ENCODE measurements around the gene FTSJ1.
"Not testable (repeated sequence)": the region's sequence is repeated elsewhere in the genome, so short reads cannot be mapped to it uniquely, and the experiment has no call there.

FTSJ1 gene

GRCh38 chrX:48497871-48498270 is 21.9 kb downstream of the FTSJ1 start:
- no peak for DNase-seq (ENCODE audit: low spot score)

- no peak for DNase-seq (ENCODE audit: low spot score)
Measured at GRCh38 chrX:48498374-48498809, 22.4 kb downstream of the FTSJ1 start.

- no peak for DNase-seq (ENCODE audit: low spot score)
Measured at GRCh38 chrX:48504261-48504660, 28.3 kb downstream of the FTSJ1 start.

DNA sequence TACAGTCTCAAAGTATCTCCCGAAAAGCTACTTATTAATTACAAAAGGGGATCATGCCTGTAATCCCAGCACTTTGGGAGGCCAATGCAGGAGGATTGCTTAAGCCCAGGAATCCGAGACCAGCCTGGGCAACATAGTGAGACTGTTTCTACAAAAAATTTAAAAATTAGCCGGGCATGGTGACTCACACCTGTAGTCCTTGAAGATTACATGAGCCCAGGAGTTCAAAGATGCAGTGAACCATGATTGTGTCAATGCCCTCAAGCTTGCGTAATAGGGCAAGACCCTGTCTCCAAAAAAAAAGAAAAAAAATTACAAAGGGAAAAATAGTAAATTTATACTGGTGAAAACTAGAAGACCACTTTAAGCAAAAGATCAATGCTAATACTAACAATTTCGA is 29.5 kb downstream of the FTSJ1 start:
- DNase-seq (ENCODE audit: low spot score) = no peak

DNA sequence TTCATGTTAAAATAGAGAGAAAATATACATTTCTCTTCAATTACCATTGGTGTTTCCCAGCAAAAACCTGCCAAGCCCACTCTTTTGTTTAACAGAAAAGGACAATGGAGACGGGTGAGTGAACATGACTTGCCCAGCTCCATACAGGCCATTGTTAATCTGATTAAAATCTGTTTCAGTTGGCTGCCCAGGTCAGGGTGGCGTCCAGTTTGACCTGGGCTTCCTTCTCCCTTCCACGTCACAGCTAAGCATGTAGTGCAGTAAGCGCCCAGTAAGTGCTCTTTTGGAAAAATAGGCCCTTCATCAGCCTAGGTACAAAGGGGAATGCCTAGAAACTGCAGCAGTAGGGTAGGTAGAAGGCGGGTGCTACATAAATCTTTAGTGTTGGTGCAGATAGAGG is 31.2 kb downstream of the FTSJ1 start:
- no peak for DNase-seq (ENCODE audit: low spot score)

GRCh38 chrX:48508400-48509244 is 32.6 kb downstream of the FTSJ1 start, which contains the start of gene PORCN:
TSS of gene PORCN (plus strand) at chrX:48508992. CDS start at chrX:48509821, 829 bp downstream.
- DNase-seq (ENCODE audit: low spot score) = peak; percentile 55

DNA sequence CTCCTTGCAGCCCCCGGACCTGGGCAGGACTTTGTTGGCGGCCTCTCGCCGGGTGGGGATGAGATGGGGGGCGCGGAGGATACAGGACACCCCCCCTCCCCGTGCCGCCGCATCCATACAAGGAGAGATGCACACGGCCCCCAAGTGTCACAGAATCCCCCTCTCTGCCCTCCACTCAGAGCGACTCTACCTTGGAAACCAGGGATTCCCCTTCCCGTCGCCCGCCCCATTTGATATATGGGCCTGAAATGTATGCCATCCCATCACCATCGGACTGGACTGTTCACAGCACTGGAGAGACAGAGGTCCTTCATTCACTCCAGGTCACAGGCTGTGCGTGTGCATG is 33.2 kb downstream of the FTSJ1 start:
- DNase-seq (ENCODE audit: low spot score) = no peak

DNA sequence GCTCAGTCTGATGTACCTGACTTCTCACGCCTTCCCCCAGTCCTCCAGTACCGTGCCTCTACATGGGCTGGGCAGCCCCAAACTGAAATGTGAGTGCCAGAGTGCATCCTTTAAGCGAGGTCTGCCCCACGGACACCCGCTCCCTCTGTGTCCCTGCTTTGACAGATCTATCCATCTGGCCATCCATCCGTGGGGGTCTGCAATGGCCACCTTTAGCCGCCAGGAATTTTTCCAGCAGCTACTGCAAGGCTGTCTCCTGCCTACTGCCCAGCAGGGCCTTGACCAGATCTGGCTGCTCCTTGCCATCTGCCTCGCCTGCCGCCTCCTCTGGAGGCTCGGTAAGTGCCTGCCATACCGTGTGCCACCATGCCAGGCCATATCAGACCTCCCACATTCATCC is 33.6 kb downstream of the FTSJ1 start:
- DNase-seq (ENCODE audit: low spot score) = no peak

DNA sequence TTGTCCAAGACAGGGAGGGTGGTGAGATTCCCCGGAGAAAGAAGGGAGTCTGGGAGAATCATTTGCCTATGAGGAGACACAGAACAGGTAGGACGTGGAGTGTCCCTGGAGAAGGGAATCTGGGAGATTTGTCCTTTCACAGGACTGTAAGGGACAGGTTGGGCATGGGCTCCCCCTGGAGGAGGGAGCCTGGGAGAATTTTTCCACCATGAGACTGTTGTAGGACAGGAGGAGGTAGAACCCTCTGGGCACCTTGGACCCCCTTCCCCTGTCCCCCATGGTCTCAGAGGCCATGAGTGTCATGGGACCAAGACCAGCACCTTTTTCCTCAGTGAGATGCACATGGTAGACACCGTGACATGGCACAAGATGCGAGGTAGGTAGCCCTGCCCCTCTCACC is 35.6 kb downstream of the FTSJ1 start:
- no peak for DNase-seq (ENCODE audit: low spot score)

DNA sequence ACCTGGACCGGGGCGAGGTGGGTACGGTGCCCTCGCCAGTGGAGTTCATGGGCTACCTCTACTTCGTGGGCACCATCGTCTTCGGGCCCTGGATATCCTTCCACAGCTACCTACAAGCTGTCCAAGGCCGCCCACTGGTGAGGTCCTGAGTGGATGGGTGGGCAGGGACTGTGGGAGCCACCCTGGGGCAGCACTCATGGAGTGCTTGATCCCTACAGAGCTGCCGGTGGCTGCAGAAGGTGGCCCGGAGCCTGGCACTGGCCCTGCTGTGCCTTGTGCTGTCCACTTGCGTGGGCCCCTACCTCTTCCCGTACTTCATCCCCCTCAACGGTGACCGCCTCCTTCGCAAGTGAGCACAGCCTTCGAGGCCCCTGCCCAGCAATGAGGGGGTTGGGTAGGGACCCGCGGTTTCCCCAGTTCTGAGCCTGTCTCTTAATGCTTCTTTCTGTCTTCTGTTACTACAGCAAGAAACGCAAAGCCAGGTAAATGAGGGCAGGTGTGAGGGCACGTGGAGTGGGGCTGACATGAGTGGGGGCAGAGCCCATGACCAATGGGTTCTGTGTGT is 36.5 kb downstream of the FTSJ1 start:
- no peak for DNase-seq (ENCODE audit: low spot score)

- DNase-seq (ENCODE audit: low spot score) = no peak
Measured at GRCh38 chrX:48513670-48514069, 37.7 kb downstream of the FTSJ1 start.

- no peak for DNase-seq (ENCODE audit: low spot score)
Measured at GRCh38 chrX:48514126-48514806, 38.3 kb downstream of the FTSJ1 start.

DNA sequence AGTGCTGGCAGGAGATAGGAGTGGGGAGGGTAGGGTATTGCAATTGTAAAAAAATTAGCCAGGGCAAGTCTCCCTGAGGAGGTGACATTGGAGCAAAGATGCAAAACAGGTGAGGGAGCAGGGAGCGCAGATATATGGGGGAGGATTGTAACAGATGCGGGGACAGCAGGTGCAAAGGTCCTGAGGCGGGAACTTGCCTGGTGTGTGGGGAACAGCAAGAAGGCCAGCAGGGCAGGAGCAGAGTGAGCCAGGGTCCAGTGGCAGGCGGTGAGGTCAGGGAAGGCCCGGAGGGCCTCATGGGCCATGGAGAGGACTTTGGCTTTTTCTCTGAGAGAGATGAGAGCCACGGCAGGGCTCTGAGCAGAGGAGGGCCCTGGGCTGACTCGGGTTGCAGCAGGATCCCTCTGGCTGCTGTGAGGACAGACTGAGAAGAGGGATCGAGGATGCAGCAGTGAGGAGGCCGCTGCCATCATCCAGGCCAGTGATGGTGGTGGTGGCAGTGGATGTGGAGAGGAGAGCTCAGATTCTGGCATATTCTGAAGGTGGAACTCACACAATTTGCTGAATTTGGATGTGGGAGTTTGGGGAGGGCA is 39.0 kb downstream of the FTSJ1 start:
- no peak for DNase-seq (ENCODE audit: low spot score)

- DNase-seq (ENCODE audit: low spot score) = no peak
Measured at GRCh38 chrX:48515842-48516241, 39.8 kb downstream of the FTSJ1 start.

- no peak for DNase-seq (ENCODE audit: low spot score)
Measured at GRCh38 chrX:48516285-48516684, 40.3 kb downstream of the FTSJ1 start.

DNA sequence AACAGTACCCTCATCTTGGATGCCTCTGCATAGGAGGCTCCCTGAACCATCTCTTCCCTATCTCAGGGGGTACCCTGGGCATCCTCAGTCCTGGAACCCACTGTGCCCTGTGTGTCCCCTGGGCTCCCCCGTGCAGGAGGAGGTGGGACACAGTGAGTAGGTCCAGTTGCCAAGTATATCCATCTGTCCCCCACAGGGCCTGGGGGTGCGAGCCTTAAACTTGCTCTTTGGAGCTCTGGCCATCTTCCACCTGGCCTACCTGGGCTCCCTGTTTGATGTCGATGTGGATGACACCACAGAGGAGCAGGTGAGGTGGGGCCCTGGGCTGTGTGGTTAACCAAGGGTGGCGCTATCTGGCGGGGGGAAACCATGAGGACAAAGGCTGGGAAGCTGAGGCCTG is 41.0 kb downstream of the FTSJ1 start:
- no peak for DNase-seq (ENCODE audit: low spot score)

DNA sequence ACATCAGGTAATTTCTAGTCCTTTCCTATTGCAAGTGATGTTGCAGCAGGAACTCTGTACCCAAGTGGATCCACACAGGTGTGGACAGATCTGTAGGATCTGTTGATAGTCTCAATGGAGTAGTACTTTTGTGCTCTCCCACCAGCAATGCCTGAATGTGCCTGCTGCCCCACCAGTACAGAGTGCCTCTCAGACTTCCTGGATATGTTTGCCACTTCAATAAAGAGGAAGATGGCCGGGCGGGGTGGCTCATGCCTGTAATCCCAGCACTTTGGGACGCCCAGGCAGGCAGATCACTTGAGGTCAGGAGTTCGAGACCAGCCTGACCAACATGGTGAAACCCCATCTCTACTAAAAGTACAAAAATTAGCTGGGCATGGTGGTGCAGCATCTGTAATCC is 43.5 kb downstream of the FTSJ1 start:
- DNase-seq (ENCODE audit: low spot score) = not testable (repeated sequence)

GRCh38 chrX:48520455-48520854 is 44.5 kb downstream of the FTSJ1 start:
- no peak for DNase-seq (ENCODE audit: low spot score)

DNA sequence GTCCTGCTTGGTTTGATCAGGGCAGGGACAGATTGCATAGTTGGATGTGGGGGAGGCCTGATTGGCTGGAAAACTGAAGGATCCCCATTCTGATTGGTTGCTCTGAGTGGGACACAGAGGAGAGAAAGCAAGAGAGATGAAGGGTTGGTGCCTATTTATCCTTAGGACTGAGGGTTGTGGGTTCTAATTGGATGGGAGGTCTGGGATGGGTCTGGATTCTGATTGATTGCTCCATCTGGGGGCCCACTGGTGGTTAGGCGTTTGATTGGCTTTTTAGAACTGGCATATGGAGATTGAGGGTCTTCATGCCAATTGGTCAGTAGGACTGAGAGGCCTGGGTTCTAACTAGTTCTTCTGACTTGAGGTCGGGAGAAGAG is 45.0 kb downstream of the FTSJ1 start:
- peak; percentile 28 for DNase-seq (ENCODE audit: low spot score)

DNA sequence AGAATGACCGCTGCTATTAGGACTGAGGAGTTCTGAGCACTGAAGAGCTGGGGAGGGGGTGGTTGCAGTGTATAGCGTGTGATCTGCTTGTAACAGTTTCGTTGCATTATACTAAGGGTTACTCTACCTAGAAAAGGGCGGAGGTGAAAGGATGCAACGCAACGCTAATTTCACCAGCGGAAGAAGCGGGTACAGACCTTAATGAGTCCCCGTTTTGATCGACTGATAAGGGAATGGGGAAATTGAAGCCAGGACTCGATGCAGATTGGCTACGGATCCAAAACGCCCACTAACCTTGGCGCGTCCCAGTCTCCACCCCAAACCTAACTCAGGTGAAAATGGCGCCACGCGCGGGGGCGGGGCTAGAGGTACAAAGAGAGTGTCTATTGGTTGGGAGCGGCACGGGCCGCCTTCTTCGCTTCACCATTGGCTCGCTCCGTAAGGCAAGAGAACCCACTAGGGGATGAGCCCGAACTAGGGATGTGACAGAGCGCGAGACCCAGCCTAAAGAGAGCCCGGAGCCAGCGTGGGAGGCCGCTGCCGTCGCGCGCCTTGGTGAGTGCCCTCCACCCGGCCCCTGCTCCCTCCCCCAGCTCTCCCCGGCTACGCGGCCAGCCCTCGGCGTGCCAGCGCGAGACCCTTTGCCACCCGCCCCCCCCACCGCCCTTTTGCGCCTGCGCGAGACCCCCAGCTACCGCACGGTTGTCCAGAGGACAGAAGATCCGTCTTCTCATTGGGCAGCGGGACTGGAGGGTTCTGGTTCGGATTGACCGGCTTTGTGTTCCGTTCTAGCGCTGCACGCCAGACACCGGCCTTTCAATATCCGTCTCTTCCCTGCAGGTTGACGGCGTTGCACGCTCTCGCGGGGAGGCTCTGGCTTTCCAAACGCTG is 45.6 kb downstream of the FTSJ1 start, which contains the start of gene EBP:
Gene EBP, plus strand, starts transcription at position 456 of the 891 bp plus-strand sequence. CDS start 1,964 bp downstream, outside the sequence.
- DNase-seq (ENCODE audit: low spot score) = peak; percentile 84

DNA sequence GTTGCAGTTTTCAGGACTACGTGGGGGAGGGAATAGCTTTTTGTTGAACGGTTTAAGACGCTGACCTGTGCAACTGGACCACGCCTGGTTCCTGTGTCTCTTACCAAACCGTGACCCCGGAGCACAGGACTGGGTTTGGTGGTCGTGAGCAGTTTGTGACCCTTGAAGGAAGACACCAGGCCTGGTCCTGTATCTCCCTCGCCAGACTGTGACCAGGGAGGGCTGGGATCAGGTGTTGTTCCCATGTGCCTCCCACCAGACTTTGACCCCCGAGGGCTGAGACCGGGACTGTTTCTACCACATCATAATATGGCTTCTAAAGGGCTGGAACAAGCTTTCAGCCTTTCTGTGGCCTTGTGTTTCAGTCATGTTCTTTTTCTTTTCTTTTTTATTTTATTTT is 46.3 kb downstream of the FTSJ1 start:
- DNase-seq (ENCODE audit: low spot score) = no peak

DNA sequence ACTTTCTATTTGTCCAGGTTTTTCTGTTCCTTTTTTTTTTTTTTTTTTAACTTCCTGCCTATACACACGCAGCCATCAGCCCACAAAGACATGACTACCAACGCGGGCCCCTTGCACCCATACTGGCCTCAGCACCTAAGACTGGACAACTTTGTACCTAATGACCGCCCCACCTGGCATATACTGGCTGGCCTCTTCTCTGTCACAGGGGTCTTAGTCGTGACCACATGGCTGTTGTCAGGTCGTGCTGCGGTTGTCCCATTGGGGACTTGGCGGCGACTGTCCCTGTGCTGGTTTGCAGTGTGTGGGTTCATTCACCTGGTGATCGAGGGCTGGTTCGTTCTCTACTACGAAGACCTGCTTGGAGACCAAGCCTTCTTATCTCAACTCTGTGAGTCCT is 47.7 kb downstream of the FTSJ1 start:
- DNase-seq (ENCODE audit: low spot score) = no peak

Data from pons (tissue), 1 donor.